GM21390 (cell line): Measurements from ENCODE around the gene CXCL1.

ENCODE experiments used
- ATAC-seq: cut with Tn5 transposase; IDR thresholded peaks from one replicate; pipeline ENCODE4 v1.9.1; 2021; ENCODE audit not compliant: unreplicated experiment

The CXCL1 gene

GRCh38 chr4:73916172-73916925 lies 47.2 kb downstream of the CXCL1 start:
- no peak for ATAC-seq

- no peak for ATAC-seq
Measured at GRCh38 chr4:73917081-73917501, 47.9 kb downstream of the CXCL1 start.

GRCh38 chr4:73918058-73918457 lies 48.9 kb downstream of the CXCL1 start:
- ATAC-seq, result no peak

- ATAC-seq, result no peak
Measured at GRCh38 chr4:73919691-73920090, 50.5 kb downstream of the CXCL1 start.
